HG03196 (cell line): ENCODE measurements around the gene ZNF606.
"Not testable (repeated sequence)": the region's sequence is repeated elsewhere in the genome, so short reads cannot be mapped to it uniquely, and the experiment has no call there.

ENCODE experiments used
- ATAC-seq: cut with Tn5 transposase; IDR thresholded peaks from one replicate; pipeline ENCODE4 v1.9.1; 2021; ENCODE audit not compliant: unreplicated experiment

The ZNF606 gene

GRCh38 chr19:58010507-58010906 lies 7.9 kb upstream of the ZNF606 start:
- ATAC-seq, result no peak

DNA sequence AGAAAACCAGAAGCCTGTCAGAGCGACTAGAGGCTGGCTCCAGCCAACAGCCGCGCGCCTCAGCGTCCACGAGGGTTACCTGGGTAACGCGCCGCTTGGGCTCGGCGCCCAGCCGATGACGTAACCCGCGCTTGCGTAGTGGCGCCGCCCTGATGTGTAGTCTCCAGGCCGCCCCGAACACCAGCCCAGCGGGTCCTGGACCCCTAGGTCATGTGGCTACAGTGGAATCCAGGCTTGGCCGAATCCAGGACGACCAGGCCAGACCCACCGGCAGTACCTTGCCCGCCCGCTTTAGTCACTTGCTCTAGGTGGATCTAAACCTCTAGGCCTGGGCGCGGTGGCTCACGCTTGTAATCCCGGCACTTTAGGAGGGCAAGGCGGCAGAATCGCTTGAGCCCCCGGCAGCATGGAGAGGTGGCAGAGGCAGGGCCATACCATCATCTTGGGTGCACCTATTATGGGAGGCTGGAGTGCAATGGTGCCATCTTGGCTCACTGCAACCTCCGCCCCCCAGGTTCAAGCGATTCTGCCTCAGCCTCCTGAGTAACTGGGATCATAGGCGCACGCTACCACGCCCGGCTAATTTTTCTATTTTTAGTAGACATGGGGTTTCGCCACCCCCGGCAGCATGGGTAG lies 7.2 kb upstream of the ZNF606 start:
- peak; percentile 87 for ATAC-seq

DNA sequence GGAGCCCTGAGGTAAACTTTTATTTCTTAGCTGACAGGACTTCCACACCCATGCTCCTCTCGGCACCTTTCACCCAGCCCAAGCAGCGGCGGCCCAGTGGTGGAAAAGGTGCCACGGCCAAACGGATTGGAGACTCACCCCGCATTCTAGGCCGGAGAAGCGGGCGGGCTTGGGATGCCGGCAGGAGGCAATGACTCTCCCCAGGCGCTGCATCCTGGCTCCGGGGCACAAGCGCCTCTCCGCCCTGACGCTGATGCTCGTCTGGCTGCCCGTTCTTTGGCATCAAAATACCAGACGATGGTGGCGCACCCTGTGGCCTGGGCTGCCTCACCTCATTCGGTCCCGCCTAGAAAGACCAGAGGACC lies 6.7 kb upstream of the ZNF606 start:
- ATAC-seq, result peak; percentile 23

- ATAC-seq, result not testable (repeated sequence)
Measured at GRCh38 chr19:58008877-58009276, 6.3 kb upstream of the ZNF606 start.

DNA sequence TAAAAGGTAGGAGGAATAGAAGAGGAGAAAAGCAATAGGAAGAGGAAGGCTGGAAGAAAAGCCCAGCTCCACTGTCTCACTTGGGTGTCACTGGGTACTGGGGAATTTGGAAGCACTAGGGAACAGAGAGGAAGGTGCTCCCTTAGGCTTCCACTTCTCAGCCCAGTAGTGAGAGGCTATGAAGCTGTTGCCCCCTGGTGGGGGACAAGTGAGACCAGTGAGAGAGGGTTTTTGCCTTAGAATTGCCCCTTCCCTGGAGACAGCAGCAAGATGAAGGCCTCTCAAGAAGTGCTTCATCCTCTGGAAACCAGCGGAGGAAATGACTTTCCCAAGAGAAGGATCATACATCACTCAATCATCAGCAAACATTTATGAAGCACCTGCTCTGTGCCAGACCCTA lies 4.7 kb upstream of the ZNF606 start:
- ATAC-seq, result no peak

GRCh38 chr19:58003174-58003828 lies 681 bp upstream of the ZNF606 start:
- ATAC-seq, result no peak

DNA sequence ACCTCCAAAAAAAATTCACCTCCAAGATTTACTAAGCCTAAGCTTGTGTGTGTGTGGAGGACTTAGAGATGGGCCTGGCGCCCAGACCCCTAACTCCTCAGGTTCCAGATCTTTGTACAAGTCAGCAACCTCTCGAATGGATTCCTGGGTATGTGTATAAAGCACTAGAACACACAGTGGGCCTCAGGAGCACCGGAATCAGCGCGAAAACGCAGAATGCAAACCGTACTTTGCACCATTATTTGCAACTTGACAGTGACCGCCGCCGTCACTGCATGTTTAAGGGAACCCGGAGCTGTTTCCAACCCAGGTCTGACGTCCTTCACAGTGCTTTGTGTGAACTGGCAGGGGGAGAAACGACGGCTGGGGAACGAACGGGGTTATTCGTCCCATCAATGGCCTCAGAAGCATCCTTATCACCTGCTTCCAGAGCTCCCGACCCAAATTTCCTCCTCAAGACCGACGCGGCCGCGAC lies 688 bp downstream of the ZNF606 start:
- ATAC-seq, result peak; percentile 14

DNA sequence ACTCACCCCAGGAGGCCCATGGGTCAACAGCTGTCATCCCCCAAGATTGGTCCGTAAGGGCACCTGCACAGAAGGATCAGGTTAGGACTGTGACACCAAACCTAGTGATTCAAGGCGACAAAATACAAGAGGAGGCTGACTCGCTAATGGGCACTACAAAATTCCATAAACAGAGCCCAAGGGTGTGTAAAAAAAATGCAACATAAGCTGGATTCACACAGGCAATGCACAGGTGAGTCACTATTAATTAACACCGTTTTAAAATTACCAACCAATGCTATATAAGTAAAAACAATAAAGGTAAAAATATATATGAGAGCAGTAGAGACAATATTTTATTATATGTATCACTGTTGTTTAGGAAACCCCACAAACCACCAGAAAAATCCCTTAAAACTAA lies 1.9 kb downstream of the ZNF606 start:
- no peak for ATAC-seq

DNA sequence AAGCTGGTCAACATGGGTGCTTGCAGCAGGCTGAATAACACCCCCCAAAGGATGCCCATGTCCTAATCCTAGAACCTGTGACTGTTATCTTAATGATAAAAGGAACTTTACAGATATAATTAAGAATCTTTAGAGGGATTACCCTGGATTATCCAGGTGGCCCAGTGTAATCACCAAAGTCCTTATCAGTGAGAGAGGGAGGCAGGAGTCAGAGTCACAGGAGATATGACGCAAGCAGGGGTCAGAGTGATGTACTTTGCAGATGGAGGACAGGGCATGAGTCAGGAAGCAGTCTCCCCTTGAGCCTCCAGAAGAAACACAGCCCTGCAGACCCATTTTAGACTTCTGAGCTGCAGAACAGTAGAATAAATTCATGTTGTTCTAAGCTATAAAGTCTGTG lies 9.8 kb downstream of the ZNF606 start:
- ATAC-seq, result no peak

DNA sequence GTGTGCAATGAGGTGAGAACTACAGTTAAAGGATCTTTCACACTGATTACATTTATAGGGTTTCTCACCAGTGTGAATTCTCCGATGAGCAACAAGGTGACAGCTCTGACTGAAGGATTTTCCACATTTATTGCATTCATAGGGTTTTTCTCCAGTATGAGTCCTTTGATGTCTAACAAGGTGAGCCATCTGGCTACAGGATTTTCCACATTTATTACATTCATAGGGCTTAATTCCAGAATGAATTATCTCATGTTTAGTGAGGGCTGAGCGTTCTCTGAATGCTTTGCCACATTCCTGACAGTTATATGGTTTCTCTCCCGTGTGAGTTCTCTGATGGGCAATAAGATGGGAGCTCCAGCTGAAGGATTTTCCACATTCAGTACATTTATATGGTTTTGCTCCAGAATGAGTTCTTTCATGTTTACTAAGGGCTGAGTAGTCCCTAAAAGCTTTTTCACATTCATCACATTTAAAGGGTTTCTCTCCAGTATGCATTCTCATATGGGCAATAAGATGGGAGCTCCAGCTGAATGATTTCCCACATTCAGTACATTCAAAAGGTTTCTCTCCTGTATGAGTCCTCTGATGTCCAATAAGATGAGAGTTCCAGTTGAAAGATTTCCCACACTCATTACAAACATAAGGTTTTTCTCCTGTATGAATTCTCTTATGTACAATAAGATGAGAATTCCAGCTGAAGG lies 23.9 kb downstream of the ZNF606 start:
- ATAC-seq, result no peak

GRCh38 chr19:57974434-57974833 lies 28.2 kb downstream of the ZNF606 start, which contains the start of gene C19orf18:
C19orf18 (minus strand) TSS chr19:57974534; CDS start chr19:57974432, 102 bp downstream.
- ATAC-seq, result no peak

DNA sequence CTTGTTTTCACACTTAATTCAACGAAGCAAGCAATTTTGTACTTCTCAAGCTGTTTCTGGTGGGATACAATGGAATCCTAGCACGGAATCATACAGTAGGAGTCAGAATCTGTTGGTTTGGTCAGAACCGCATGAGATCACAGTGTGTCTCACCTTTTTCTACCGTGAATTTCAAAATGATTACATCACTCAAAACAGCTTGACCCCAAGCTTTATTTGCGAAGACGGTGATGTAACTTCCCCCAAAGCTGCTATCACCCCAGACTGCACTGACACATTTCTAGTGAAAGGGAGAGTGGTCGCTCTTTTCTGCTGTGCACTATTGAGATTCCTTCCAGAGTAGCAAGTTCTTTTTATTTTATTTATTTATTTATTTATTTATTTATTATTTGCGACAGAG lies 37.9 kb downstream of the ZNF606 start:
- no peak for ATAC-seq

GRCh38 chr19:57961785-57962184 lies 40.8 kb downstream of the ZNF606 start:
- ATAC-seq, result no peak

- ATAC-seq, result no peak
Measured at GRCh38 chr19:57954996-57955395, 47.6 kb downstream of the ZNF606 start.

DNA sequence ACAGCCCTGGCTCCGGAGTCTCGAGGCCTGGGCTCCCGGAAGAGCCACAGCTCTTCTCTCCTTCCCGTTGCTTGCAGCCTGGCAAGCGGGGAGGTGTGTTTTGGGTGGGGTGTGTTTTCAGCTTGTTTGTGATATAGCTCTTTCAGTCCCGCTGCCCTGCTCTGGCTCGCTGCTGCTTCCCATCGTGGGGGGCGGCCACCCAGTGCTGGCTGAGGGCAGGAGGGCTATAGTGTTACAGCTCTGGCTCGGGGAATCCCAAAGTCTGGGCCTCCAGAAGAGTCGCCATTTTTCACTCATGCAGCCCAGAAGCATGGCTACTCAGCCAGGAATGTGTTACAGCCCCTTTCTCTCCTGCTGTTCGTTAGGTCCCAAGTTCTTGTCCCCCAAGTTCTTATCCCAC lies 52.9 kb downstream of the ZNF606 start:
- ATAC-seq, result no peak

- ATAC-seq, result no peak
Measured at GRCh38 chr19:57949296-57949695, 53.3 kb downstream of the ZNF606 start.

DNA sequence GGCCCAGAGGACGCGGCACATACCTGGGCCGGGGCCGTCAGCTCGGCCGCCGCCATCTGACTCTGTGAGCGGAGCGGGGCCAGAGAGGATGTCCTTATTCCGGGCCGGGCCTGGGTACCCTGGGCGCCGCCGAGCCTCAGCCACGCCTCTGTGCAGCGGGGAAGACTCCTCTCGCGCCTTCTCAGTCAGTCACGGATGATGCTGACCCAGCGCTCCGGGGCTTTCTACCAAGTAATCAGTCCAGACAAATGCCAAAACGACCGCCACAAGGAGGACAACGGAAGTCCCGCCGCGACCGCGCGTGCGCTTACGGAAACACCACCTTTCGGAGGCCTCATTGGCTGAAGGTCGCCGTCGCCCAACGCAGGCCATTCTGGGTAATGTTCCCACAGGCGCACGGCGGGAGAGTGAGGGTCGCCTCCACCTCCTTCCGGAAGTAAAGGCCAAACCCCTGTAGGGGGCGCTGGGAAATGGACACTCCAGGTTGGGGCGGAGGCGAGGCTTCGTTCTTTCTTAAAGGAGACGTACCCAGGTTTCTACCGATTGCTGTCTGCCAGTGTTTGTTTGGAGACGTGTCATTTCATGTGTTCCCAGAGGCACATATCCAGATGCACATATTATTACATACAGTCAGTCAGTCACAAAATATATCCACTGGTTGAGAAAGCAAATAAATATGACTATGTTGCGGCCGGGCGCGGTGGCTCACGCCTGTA lies 55.0 kb downstream of the ZNF606 start, which contains the start of gene ZNF256:
Gene ZNF256, minus strand, starts transcription at position 288 of the 716 bp plus-strand sequence. Its CDS starts 232 bp downstream, at position 56.
- ATAC-seq, result peak; percentile 82

DNA sequence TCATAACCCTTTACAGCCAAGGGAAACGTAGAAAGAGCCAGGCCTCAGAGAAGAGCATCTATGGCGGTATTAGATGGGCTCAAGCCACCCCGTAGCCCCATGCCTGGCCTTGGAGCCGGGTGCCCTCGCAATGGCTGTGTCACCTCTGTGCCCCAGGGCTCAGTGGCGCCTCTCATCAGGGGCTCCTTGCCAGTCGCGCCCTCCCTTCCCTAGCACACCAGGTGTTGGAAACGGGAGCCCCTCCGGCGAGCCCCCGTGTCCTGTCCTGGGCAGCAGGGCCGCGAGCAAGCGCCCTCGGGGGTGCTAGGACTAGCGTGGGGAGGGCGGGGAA lies 55.6 kb downstream of the ZNF606 start:
- no peak for ATAC-seq

- no peak for ATAC-seq
Measured at GRCh38 chr19:57946316-57946715, 56.3 kb downstream of the ZNF606 start.

DNA sequence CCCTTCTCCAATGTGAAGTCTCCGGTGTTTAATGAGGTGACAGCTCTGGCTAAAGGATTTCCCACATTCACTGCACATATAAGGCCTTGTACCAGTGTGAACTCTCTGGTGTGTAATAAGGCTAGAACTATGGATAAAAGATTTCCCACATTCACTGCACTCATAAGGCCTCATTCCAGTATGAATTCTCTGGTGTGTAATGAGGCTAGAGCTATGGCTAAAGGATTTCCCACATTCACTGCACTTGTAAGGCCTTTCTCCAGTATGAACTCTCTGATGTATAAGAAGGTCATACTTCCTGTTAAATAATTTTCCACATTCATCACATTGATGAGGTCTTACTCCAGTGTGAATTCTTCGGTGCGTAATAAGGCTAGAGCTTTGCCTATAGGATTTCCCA lies 61.0 kb downstream of the ZNF606 start:
- no peak for ATAC-seq

- ATAC-seq, result no peak
Measured at GRCh38 chr19:57935731-57936130, 66.9 kb downstream of the ZNF606 start.
